ENCODE data around the gene LGALSL. TPM values are rescaled to one million over a fixed set of nuclear protein-coding genes. Genes with fewer than 3 reads are reported as not detected.

LGALSL gene
- polyA plus RNA-seq, 2 donors: 16.8 to 21.4 TPM

DNA sequence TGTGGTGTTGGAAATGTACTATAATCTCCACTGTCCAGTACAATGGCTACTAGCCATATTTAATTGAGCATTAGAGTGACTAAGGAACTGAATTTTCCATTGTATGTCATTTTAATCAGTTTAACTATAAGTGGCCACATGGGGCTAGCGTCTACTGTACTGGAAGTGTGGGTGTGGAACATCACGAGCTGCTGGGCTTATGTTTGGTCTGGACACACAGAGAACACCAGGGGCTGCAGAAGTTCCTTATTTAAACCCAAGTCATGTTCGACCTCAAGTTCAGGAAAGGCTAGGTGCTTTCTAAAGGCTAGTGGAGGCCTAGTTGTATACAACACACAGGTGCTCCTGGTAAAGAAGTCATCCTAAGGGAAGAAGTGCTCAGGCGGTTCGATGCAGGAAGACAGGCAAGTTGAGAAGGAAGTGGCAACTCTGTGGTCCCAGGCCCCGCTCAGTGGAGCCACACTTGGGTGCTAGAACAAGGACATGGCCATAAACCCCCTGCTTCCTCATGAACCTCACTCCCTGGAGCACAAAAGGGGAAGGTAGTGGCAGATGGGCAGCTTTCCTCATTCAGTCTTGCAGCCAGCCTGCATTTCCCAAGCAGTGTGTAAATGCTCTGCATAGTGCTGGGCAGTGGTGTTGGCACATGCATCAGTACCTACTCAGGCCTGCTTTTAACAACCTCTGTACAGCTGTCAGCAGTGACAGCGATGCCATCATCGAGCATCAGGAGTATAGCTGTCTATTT lies 13.3 kb downstream of the LGALSL start:
- no peak overlapping the region for H3K4me3 ChIP-seq (ENCODE audit: low read depth in 1 of 2, low read length in 2 of 2)
- H3K27me3 ChIP-seq (ENCODE audit: control insufficient read depth in 1 of 2, insufficient read depth in 2 of 2, low read length in 2 of 2): no peaks in the 10 kb centered on the region
- WGBS, 2 donors: 82 to 87% methylated on average over 8 of the region's 8 CpGs
- H3K9me3 ChIP-seq (ENCODE audit: control insufficient read depth in 2 of 2, insufficient read depth in 1 of 2, low read depth in 1 of 2, low read length in 1 of 2): no peaks in the 10 kb centered on the region
- H3K4me1 ChIP-seq (ENCODE audit: control insufficient read depth in 2 of 2, insufficient read depth in 2 of 2, low read length in 1 of 2): no peaks in the 10 kb centered on the region
- H3K27ac ChIP-seq (ENCODE audit: low read depth in 2 of 2, low read length in 1 of 2): no peak overlapping the region
- H3K36me3 ChIP-seq (ENCODE audit: control insufficient read depth in 2 of 2, insufficient read depth in 2 of 2, low read length in 1 of 2): no peaks in the 10 kb centered on the region

- no peaks in the 10 kb centered on the region for H3K4me1 ChIP-seq (ENCODE audit: control insufficient read depth in 2 of 2, insufficient read depth in 2 of 2, low read length in 1 of 2)
- 87 to 88% methylated on average over 1 of the region's 1 CpG for WGBS, 2 donors
These were observed 15.3 kb downstream of the LGALSL start for GRCh38 chr2:64469261-64469660.

GRCh38 chr2:64470071-64470470 lies 16.1 kb downstream of the LGALSL start:
- 92% methylated on average over 3 of the region's 3 CpGs for WGBS, 2 donors
- H3K27ac ChIP-seq (ENCODE audit: low read depth in 2 of 2, low read length in 1 of 2): no peak overlapping the region
- H3K4me3 ChIP-seq (ENCODE audit: low read depth in 1 of 2, low read length in 2 of 2): no peak overlapping the region
- H3K9me3 ChIP-seq (ENCODE audit: control insufficient read depth in 2 of 2, insufficient read depth in 1 of 2, low read depth in 1 of 2, low read length in 1 of 2): no peaks in the 10 kb centered on the region
- no peaks in the 10 kb centered on the region for H3K27me3 ChIP-seq (ENCODE audit: control insufficient read depth in 1 of 2, insufficient read depth in 2 of 2, low read length in 2 of 2)
- no peaks in the 10 kb centered on the region for H3K4me1 ChIP-seq (ENCODE audit: control insufficient read depth in 2 of 2, insufficient read depth in 2 of 2, low read length in 1 of 2)
- no peaks in the 10 kb centered on the region for H3K36me3 ChIP-seq (ENCODE audit: control insufficient read depth in 2 of 2, insufficient read depth in 2 of 2, low read length in 1 of 2)

More at GRCh38 chr2:64469261-64469660, 15.3 kb downstream of the LGALSL start:
- Histone ChIP-seq H3K4me3 (ENCODE audit: low read depth in 1 of 2, low read length in 2 of 2) (no peak overlapping the region), H3K27ac (ENCODE audit: low read depth in 2 of 2, low read length in 1 of 2) (no peak overlapping the region), H3K9me3 (ENCODE audit: control insufficient read depth in 2 of 2, insufficient read depth in 1 of 2, low read depth in 1 of 2, low read length in 1 of 2) (no peaks in the 10 kb centered on the region), H3K27me3 (ENCODE audit: control insufficient read depth in 1 of 2, insufficient read depth in 2 of 2, low read length in 2 of 2) (no peaks in the 10 kb centered on the region), H3K36me3 (ENCODE audit: control insufficient read depth in 2 of 2, insufficient read depth in 2 of 2, low read length in 1 of 2) (no peaks in the 10 kb centered on the region)

- no peaks in the 10 kb centered on the region for H3K4me1 ChIP-seq (ENCODE audit: control insufficient read depth in 2 of 2, insufficient read depth in 2 of 2, low read length in 1 of 2)
- no peak overlapping the region for H3K27ac ChIP-seq (ENCODE audit: low read depth in 2 of 2, low read length in 1 of 2)
- H3K4me3 ChIP-seq (ENCODE audit: low read depth in 1 of 2, low read length in 2 of 2): no peak overlapping the region
- H3K36me3 ChIP-seq (ENCODE audit: control insufficient read depth in 2 of 2, insufficient read depth in 2 of 2, low read length in 1 of 2): no peaks in the 10 kb centered on the region
- H3K27me3 ChIP-seq (ENCODE audit: control insufficient read depth in 1 of 2, insufficient read depth in 2 of 2, low read length in 2 of 2): no peaks in the 10 kb centered on the region
- no peaks in the 10 kb centered on the region for H3K9me3 ChIP-seq (ENCODE audit: control insufficient read depth in 2 of 2, insufficient read depth in 1 of 2, low read depth in 1 of 2, low read length in 1 of 2)
- 95 to 97% methylated on average over 6 of the region's 6 CpGs for WGBS, 2 donors
These were observed 16.9 kb downstream of the LGALSL start for GRCh38 chr2:64470766-64471295.

DNA sequence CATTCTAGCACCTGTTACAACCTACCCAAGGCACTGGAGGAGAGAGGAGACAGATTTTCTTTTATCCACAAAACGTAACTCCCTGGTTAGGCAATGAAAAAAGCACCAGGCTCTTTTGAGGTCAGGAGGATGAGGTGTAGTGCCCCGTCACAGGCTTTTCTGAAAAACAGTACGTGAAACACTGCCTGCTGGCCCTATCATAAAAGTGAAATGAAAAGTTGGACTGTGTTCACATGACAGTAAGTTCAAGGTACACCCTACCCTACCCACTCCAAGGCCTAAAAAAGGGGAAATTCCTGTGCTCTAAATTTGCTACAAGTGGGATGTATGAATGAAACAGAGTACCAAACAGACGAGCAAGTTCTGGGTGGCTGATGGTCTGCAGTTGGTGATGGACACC lies 17.6 kb downstream of the LGALSL start:
- H3K36me3 ChIP-seq (ENCODE audit: control insufficient read depth in 2 of 2, insufficient read depth in 2 of 2, low read length in 1 of 2): no peaks in the 10 kb centered on the region
- no peaks in the 10 kb centered on the region for H3K27me3 ChIP-seq (ENCODE audit: control insufficient read depth in 1 of 2, insufficient read depth in 2 of 2, low read length in 2 of 2)
- H3K27ac ChIP-seq (ENCODE audit: low read depth in 2 of 2, low read length in 1 of 2): no peak overlapping the region
- no peak overlapping the region for H3K4me3 ChIP-seq (ENCODE audit: low read depth in 1 of 2, low read length in 2 of 2)
- 79 to 89% methylated on average over 4 of the region's 4 CpGs for WGBS, 2 donors
- H3K4me1 ChIP-seq (ENCODE audit: control insufficient read depth in 2 of 2, insufficient read depth in 2 of 2, low read length in 1 of 2): no peaks in the 10 kb centered on the region
- no peaks in the 10 kb centered on the region for H3K9me3 ChIP-seq (ENCODE audit: control insufficient read depth in 2 of 2, insufficient read depth in 1 of 2, low read depth in 1 of 2, low read length in 1 of 2)

DNA sequence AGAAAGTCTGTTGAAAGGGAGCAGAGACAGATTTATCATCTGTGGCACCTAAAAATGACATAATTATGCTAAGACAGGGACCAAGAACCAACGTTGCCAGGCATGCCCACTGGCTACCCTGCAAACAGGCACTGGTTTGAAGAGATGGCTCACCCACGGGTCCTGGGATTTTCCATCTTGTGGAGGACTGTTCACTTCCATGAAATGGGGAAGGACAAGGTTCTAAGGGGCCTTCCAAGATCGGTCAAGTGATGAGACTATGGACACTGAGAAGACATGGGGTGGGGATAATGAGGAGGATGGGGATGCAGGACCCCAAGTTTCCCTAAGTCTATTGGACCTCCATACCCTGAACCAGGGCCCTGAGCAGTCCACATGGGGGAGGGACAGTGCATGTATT lies 18.9 kb downstream of the LGALSL start:
- 76 to 84% methylated on average over 3 of the region's 3 CpGs for WGBS, 2 donors
- Histone ChIP-seq H3K4me1 (ENCODE audit: control insufficient read depth in 2 of 2, insufficient read depth in 2 of 2, low read length in 1 of 2) (no peaks in the 10 kb centered on the region), H3K27ac (ENCODE audit: low read depth in 2 of 2, low read length in 1 of 2) (no peak overlapping the region), H3K4me3 (ENCODE audit: low read depth in 1 of 2, low read length in 2 of 2) (no peak overlapping the region), H3K36me3 (ENCODE audit: control insufficient read depth in 2 of 2, insufficient read depth in 2 of 2, low read length in 1 of 2) (no peaks in the 10 kb centered on the region), H3K9me3 (ENCODE audit: control insufficient read depth in 2 of 2, insufficient read depth in 1 of 2, low read depth in 1 of 2, low read length in 1 of 2) (no peaks in the 10 kb centered on the region), H3K27me3 (ENCODE audit: control insufficient read depth in 1 of 2, insufficient read depth in 2 of 2, low read length in 2 of 2) (no peaks in the 10 kb centered on the region)

DNA sequence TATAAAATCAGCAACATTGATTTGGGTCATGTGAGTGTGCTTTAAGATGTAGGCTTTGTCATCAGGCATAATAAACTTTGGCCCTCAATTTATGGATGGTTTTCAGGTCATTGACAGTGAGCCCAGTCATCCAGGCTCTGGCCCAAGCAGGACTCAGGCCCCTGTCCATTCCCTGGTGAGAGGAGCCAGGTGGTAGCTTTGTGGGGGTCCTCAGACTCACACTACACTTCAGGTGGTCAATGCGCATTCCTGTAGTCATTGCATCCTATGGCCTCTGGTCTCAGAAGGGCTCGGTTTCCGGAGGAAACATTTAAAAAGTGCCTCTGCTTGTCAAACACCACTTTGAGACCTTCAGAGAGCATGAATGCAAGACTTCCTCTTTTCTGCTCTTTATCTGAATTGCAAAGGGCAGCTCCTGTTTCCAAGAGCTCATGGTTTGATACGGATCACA lies 20.2 kb downstream of the LGALSL start:
- Histone ChIP-seq H3K4me3 (ENCODE audit: low read depth in 1 of 2, low read length in 2 of 2) (no peak overlapping the region), H3K9me3 (ENCODE audit: control insufficient read depth in 2 of 2, insufficient read depth in 1 of 2, low read depth in 1 of 2, low read length in 1 of 2) (no peaks in the 10 kb centered on the region), H3K27me3 (ENCODE audit: control insufficient read depth in 1 of 2, insufficient read depth in 2 of 2, low read length in 2 of 2) (no peaks in the 10 kb centered on the region), H3K36me3 (ENCODE audit: control insufficient read depth in 2 of 2, insufficient read depth in 2 of 2, low read length in 1 of 2) (no peaks in the 10 kb centered on the region), H3K27ac (ENCODE audit: low read depth in 2 of 2, low read length in 1 of 2) (no peak overlapping the region), H3K4me1 (ENCODE audit: control insufficient read depth in 2 of 2, insufficient read depth in 2 of 2, low read length in 1 of 2) (peaks cover 0 to 2% of the 10 kb centered on the region in 2 donors)
- 74 to 86% methylated on average over 4 of the region's 4 CpGs for WGBS, 2 donors

GRCh38 chr2:64474636-64475035 lies 20.7 kb downstream of the LGALSL start:
- H3K9me3 ChIP-seq (ENCODE audit: control insufficient read depth in 2 of 2, insufficient read depth in 1 of 2, low read depth in 1 of 2, low read length in 1 of 2): no peaks in the 10 kb centered on the region
- no peak overlapping the region for H3K27ac ChIP-seq (ENCODE audit: low read depth in 2 of 2, low read length in 1 of 2)
- WGBS, 2 donors: 45 to 53% methylated on average over 1 of the region's 1 CpG
- H3K36me3 ChIP-seq (ENCODE audit: control insufficient read depth in 2 of 2, insufficient read depth in 2 of 2, low read length in 1 of 2): no peaks in the 10 kb centered on the region
- H3K4me3 ChIP-seq (ENCODE audit: low read depth in 1 of 2, low read length in 2 of 2): no peak overlapping the region
- peaks cover 0 to 2% of the 10 kb centered on the region in 2 donors for H3K4me1 ChIP-seq (ENCODE audit: control insufficient read depth in 2 of 2, insufficient read depth in 2 of 2, low read length in 1 of 2)
- no peaks in the 10 kb centered on the region for H3K27me3 ChIP-seq (ENCODE audit: control insufficient read depth in 1 of 2, insufficient read depth in 2 of 2, low read length in 2 of 2)

DNA sequence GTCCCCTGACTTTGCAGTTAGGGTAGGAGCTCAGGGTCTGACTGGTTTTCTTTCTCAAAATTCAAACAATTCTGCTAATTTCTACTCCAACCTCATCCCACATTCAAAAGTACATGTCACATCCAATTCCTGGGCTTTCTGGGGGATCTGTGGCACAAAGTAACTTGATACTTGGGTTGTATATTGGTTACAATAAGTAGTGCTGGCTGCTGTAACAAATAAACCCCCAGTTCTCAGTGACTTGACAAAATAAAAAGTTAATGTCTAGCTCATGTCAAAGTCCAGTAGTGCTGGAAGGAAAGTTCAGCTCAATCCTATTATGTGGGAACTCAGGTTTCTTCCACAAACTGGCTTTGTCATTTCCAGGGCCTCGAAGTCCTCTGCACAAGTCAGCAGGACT lies 23.1 kb downstream of the LGALSL start:
- Histone ChIP-seq H3K9me3 (ENCODE audit: control insufficient read depth in 2 of 2, insufficient read depth in 1 of 2, low read depth in 1 of 2, low read length in 1 of 2) (no peaks in the 10 kb centered on the region), H3K4me3 (ENCODE audit: low read depth in 1 of 2, low read length in 2 of 2) (no peak overlapping the region), H3K27me3 (ENCODE audit: control insufficient read depth in 1 of 2, insufficient read depth in 2 of 2, low read length in 2 of 2) (no peaks in the 10 kb centered on the region), H3K4me1 (ENCODE audit: control insufficient read depth in 2 of 2, insufficient read depth in 2 of 2, low read length in 1 of 2) (peaks cover 0 to 2% of the 10 kb centered on the region in 2 donors), H3K36me3 (ENCODE audit: control insufficient read depth in 2 of 2, insufficient read depth in 2 of 2, low read length in 1 of 2) (no peaks in the 10 kb centered on the region), H3K27ac (ENCODE audit: low read depth in 2 of 2, low read length in 1 of 2) (no peak overlapping the region)
- WGBS, 2 donors: 88 to 95% methylated on average over 1 of the region's 1 CpG

GRCh38 chr2:64477979-64478378 lies 24.0 kb downstream of the LGALSL start:
- WGBS, 2 donors: 81 to 90% methylated on average over 4 of the region's 4 CpGs
- no peaks in the 10 kb centered on the region for H3K36me3 ChIP-seq (ENCODE audit: control insufficient read depth in 2 of 2, insufficient read depth in 2 of 2, low read length in 1 of 2)
- H3K9me3 ChIP-seq (ENCODE audit: control insufficient read depth in 2 of 2, insufficient read depth in 1 of 2, low read depth in 1 of 2, low read length in 1 of 2): no peaks in the 10 kb centered on the region
- no peak overlapping the region for H3K4me3 ChIP-seq (ENCODE audit: low read depth in 1 of 2, low read length in 2 of 2)
- H3K27me3 ChIP-seq (ENCODE audit: control insufficient read depth in 1 of 2, insufficient read depth in 2 of 2, low read length in 2 of 2): no peaks in the 10 kb centered on the region
- peaks cover 0 to 2% of the 10 kb centered on the region in 2 donors for H3K4me1 ChIP-seq (ENCODE audit: control insufficient read depth in 2 of 2, insufficient read depth in 2 of 2, low read length in 1 of 2)
- H3K27ac ChIP-seq (ENCODE audit: low read depth in 2 of 2, low read length in 1 of 2): no peak overlapping the region
